ENCODE measurements around the gene TTLL9.

Gene TTLL9

DNA sequence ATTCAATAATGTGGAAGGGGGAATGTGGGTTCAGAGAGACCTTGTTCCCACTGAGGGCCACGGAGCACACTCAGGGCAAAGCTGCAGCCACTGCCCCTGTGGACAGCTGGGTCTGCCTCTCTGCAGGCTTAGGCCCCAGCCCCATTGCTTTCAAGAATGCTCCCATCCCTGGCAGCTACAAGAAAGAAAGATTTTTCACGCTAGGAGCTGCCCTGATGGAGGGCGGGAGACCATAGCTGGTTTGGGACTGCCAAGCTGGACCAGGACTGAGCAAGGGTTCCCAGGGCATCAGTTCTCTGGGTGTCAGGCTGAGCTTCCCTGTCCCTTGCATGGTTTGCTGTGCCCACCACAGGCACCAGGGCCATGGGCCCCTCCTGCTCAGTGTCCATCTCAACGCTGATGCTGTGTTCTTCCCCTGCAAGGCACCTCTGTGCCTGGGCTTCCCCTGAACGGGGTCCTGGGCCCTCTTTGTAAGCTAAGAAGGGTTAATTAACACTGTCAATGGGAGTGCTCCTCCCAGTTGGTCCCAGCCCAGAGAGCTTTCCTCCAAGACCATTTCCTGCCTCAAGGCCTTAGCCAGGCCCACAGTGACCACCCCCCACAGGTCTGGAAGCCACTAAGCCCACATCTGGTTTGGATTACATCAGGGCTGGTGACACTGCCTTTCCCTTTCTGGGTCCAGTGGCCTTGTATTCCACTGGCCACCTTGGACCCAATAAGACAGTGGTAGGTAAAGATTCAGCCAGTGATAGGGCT is 33.4 kb upstream of the TTLL9 start:
- no peak for DNase-seq (ENCODE audit: low read depth in 2 of 3, low spot score in 1 of 3)

GRCh38 chr20:31837896-31838397 is 32.5 kb upstream of the TTLL9 start:
- DNase-seq (ENCODE audit: low read depth in 2 of 3, low spot score in 1 of 3): no peak

DNA sequence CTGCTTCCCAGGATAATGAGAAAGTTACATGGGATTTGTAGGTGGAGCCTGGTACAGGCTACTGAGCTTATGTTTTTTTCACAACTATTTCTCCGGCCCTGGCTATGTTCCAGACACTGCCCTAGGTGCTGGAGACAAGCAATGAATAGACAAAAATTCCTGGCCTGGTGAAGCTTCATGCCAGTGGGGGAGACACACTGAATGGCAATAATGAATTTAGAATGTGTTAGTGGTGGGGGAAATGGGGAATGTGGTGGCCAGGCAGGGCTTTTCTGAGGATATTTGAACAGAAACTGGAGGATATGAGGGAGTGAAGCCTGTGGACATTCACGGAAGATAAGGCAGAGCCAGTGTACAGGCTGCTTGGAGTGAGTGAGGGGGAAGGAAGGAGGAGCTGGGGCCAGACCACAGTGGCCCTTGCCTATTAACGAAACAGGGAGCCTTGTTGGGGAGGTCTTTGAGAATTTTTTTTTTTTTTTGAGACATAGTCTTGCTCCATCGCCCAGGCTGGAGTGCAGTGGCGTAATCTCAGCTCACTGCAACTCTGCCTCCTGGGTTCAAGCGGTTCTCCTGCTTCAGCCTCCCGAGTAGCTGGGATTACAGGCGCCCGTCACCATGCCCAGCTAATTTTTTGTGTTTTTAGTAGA is 31.7 kb upstream of the TTLL9 start:
- DNase-seq (ENCODE audit: low read depth in 2 of 3, low spot score in 1 of 3): no peak

DNA sequence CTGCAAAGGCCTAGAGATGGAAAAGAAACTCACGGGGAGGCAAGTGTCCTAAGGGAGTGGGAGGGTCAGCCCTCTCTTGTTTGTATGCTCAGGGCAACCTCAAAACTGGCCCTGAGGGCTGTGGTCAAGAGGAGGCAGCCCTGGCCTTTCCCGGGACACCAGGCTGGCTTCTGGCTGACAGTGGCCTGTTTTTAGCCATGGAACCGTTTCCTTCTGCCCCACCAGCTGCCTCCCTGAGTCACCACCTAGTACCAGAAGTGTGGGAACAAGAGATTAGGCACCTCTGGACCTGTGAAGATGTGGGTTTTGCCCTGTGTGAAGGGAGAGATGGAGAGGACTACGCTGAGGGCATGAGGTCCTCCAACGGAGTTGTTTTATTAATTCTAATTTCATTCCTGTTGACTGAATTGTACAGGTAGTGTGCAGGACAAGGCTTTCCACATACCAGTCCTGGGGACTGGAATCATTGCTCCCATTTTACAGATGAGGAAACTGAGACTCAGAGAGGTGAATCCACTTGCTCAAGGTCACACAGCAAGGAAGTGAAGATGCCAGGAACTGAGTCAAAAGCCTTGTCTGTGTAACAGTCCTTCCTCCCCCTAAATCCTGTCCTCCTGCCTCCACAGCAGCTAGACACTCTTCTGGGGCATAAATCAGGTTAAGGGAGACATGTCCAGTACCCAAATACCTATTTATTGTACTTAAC is 30.5 kb upstream of the TTLL9 start:
- DNase-seq (ENCODE audit: low read depth in 2 of 3, low spot score in 1 of 3): no peak

DNA sequence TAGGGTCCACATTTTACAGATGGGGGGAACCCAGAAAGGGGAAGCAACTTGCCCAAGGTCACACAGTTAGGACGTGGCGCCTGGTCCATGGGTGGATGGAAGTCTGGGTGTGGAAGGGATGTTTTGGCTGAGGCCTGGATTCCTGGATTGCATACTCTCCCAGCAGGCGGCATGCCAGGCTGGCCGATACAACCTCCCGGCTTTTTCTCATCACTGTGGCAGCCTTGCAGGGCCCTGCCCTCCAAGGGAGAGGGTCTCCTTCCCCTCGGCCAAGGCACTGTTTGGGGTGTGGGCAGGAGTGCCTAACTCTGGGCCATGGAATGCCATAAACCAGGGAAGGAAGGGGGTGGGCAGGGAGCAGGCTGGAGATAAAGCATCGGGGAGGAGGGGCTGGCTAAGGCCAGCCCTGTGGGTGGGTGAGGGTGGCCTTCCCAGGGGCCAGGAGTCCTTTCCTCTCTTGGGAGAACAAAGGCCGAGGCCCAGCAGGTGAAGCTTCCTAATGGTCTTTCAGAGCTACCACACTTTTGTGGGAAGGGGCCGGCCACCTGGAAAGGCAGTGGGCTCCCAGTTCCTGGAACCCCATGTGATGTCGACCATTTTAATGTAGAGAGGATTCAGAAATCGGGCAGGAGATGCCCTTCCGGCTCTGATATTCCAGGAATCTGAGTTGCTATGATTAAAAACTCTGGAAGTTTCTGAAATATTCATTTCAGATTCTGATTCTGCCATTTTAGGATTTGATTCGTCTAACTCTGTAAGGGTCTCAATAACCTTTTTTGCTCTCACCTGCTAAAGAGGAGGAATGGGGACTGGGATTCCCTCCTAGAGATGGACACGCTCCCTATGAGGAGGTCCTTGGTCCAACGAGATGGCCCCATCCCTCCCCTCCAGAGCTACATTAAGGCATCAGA is 29.3 kb upstream of the TTLL9 start:
- DNase-seq (ENCODE audit: low read depth in 2 of 3, low spot score in 1 of 3): no peak

DNA sequence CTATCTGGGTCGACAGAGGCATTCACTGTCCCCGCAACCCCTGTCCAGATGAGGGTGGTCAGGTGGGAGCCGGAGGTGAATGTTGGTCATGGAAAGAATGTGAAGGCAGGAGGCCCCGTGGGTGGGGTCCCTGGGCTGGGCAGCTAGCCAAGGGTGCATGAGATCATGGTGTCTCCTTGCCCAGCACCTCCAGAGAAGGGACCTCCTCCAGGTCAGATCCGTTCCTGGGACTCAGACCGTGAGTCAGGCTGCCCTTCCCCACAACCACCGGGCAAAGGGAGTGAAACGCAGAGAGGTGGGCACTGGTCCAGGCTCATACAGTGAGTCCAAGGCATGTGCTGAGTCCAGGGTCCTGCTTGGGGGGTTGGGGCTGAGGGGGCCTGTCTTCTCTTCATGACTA is 28.5 kb upstream of the TTLL9 start:
- DNase-seq (ENCODE audit: low read depth in 2 of 3, low spot score in 1 of 3): no peak

- DNase-seq (ENCODE audit: low read depth in 2 of 3, low spot score in 1 of 3): no peak
Measured at GRCh38 chr20:31842471-31843157, 27.8 kb upstream of the TTLL9 start.

- DNase-seq (ENCODE audit: low read depth in 2 of 3, low spot score in 1 of 3): no peak
Measured at GRCh38 chr20:31843288-31843687, 27.1 kb upstream of the TTLL9 start.

- no peak for DNase-seq (ENCODE audit: low read depth in 2 of 3, low spot score in 1 of 3)
Measured at GRCh38 chr20:31843881-31844280, 26.6 kb upstream of the TTLL9 start.

DNA sequence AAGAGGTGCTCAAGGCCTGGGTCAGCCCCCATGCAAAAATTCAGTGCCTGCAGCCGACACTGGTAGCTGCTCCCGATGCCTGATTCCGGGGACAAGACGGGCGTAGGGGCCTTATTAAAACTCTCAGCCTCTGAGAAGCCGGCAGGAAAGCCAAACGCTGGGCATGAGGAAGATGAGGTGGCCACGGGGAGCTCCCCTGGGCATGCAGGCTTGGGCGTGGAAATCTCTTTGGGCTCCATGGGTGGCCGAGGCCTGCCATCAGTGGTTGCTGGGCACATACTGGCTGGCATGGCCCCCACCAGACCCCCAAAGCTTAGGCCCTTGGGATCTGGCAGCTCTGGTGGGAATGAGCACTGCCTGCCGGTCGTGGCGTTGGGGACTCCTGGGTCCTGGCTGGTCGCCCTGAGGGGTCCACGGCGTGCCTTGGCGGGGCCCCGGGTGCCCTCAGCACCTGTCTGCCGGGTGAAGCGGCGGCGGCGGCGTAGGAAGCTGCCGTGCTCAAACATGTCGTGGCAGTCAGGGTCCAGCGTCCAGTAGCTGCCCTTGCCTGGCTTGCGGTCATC is 25.6 kb upstream of the TTLL9 start:
- DNase-seq (ENCODE audit: low read depth in 2 of 3, low spot score in 1 of 3): no peak

DNA sequence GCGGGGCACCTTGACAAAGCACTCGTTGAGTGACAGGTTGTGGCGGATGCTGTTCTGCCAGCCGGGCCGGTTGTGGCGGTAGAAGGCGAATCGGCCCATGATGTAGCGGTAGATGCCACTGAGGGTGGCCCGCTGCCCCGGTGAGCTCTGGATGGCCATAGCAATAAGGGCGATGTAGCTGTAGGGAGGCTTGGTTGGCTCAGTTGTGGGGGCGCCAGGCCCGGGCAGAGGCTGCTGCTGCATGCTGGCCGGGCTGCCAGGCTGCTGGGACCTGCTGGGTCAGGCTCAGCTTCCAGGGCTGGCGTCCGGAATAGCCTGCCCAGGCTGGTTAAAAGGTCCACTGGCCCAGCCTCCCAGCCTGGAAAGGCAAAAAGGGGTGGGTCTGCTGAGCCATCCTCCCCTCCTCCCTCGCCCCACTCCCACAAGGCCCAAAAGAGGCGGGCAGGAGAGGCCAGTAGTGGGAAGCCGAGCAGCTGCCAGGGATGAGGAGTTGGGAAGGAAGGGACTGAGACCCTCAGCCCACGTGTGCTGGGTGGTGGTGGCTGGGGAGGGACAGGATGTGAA is 25.1 kb upstream of the TTLL9 start, which contains the start of gene FOXS1:
TSS of gene FOXS1 (minus strand) at position 305 of the 564 bp plus-strand sequence. CDS start at position 243, 62 bp downstream.
- DNase-seq (ENCODE audit: low read depth in 2 of 3, low spot score in 1 of 3): no peak

- no peak for DNase-seq (ENCODE audit: low read depth in 2 of 3, low spot score in 1 of 3)
Measured at GRCh38 chr20:31846793-31847138, 23.7 kb upstream of the TTLL9 start.

GRCh38 chr20:31848088-31848999 is 22.1 kb upstream of the TTLL9 start:
- no peak for DNase-seq (ENCODE audit: low read depth in 2 of 3, low spot score in 1 of 3)

DNA sequence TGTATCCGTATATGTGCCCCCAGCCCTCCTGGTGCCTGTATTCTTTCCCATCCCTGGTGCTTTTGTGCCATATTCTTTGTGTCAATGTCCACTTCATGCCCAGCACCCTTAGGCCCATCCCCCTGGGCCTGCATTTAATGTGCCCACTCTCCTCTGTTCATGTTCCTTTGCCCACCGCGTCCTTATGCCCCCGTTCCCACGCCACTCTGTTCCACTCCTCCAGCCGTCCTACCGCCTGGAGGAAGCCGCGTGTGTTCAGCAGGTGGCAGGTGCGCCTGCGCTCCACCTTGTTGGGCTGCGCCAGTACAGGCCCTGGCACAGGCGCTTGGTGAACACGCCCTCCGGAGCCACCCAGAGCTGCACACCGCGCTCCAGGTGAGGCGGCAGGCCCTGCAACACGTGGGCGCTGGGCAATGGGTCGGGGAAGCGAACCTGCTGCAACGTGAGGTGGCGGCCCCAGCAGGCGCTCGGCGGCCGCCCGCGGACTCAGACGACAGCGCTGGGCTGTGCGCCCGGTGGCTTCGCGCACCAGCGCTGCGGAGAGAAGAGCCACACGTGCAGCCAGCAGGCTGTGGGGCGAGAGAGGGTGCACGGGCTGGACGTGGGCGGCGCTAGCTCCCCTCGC is 21.0 kb upstream of the TTLL9 start:
- DNase-seq (ENCODE audit: low read depth in 2 of 3, low spot score in 1 of 3): no peak

DNA sequence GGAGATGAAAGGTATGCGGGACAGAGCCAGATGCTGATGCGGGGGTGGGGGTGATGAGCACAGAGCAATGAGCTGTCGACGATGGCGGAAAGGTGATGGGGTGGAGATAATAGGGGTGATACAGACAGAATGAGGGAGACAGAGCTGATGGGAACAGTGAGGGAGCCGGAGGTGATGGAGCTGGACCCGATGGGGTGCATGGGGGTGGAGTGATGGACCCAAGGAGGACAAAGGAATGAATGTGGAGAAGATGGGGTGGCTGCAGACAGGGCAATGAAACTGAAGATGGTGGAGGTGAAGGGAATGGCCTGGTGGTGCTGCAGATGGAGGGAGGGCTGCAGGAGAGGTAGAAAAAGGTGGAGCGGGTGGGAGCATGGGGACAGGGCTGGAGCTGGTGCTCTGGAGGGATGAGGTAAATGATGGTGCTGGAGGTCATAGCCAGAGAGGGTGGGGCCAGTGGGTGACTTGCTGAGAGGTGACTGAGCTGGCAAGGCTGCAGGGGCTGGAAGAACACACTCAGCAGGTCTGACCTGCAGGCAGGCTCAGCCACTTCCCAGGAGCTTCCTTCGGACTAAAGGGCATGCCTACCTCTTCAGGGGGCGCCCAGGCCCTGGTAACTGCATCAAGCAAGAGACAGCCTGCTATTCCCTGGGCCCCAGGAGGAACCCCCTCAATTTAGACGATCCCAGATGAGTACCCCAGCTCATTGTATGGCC is 19.0 kb upstream of the TTLL9 start:
- DNase-seq (ENCODE audit: low read depth in 2 of 3, low spot score in 1 of 3): no peak

DNA sequence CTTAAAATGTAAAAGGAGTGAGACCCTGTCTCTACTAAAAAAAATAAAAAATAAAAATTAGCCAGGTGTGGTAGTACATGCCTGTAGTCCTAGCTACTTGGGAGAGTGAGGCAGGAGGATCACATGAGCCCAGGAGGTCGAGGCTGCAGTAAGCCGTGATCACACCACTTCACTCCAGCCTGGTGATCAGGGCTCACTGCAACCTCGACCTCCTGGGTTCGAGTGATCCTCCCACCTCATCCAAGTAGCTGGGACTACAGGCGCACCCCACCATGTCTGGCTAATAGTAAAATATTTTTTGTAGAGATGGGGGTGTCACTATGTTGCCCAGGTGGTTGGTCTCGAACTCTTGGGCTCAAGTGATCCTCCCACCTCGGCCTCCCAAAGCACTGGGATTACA is 17.0 kb upstream of the TTLL9 start:
- no peak for DNase-seq (ENCODE audit: low read depth in 2 of 3, low spot score in 1 of 3)

DNA sequence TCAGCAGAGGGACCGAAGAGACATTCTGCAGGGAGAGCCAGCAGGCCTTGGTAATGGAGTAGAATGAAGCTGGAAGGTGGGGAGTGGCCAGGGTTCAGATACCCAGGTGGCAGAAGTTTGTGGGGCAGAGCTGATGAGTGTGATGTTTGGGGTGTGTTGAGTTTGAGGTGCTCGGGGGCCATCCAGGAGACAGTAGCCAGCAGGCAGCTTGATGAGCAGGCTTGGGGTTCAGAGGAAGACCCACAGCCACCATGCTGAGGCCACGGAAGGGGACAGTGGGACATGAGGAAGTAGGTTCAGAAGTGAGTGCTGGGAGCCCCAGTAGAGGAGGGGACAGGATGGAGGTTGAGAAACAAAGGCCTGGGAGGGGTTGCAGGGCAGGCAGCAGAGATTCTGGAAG is 13.9 kb upstream of the TTLL9 start:
- DNase-seq (ENCODE audit: low read depth in 2 of 3, low spot score in 1 of 3): no peak

Data from stimulated activated CD4-positive, alpha-beta T cell treated with anti-CD3 and anti-CD28 coated beads, Interleukin-12 subunit alpha, Interleukin-12 subunit beta, amount 100 ng/mL, for 48 hours (primary cell).